HUES64 (cell line): ENCODE measurements around the gene MYCBPAP.
A peak's percentile ranks its signal among the peaks of the same experiment; 100 is the strongest.

ENCODE experiments used
- H3K27ac ChIP-seq: 2 replicates; pipeline ENCODE4 v1.7.0; 2013; ENCODE audit warnings: low read depth, low read length, inconsistent platforms
- H3K27me3 ChIP-seq: 2 replicates; pipeline ENCODE4 v1.6.1; 2013; ENCODE audit warnings: mild to moderate bottlenecking, low read length; ENCODE audit not compliant: insufficient read depth
- H3K36me3 ChIP-seq: 2 replicates; pipeline ENCODE4 v1.6.1; 2013; ENCODE audit warnings: mild to moderate bottlenecking, low read length; ENCODE audit not compliant: insufficient read depth
- H3K4me1 ChIP-seq: 2 replicates; pipeline ENCODE4 v1.6.1; 2013; ENCODE audit warnings: mild to moderate bottlenecking, low read length, moderate library complexity; ENCODE audit not compliant: insufficient read depth
- H3K4me3 ChIP-seq: 2 replicates; pipeline ENCODE4 v1.5.1; 2013; ENCODE audit warnings: mild to moderate bottlenecking, low read length, moderate library complexity
- H3K9ac ChIP-seq: 2 replicates; pipeline ENCODE4 v1.6.1; 2013; ENCODE audit warnings: mild to moderate bottlenecking, low read depth, low read length
- H3K9me3 ChIP-seq: 2 replicates; pipeline ENCODE4 v1.6.1; 2013; ENCODE audit warnings: low read depth, low read length; ENCODE audit not compliant: insufficient read depth
- WGBS: fragments of 150-250, 120-280 bp; methylation state at CpG from one replicate; pipeline ENCODE4 v1.1.7; 2013; ENCODE audit warnings: missing lambda C conversion rate; 5-methylcytosine and 5-hydroxymethylcytosine counted together

Gene MYCBPAP

DNA sequence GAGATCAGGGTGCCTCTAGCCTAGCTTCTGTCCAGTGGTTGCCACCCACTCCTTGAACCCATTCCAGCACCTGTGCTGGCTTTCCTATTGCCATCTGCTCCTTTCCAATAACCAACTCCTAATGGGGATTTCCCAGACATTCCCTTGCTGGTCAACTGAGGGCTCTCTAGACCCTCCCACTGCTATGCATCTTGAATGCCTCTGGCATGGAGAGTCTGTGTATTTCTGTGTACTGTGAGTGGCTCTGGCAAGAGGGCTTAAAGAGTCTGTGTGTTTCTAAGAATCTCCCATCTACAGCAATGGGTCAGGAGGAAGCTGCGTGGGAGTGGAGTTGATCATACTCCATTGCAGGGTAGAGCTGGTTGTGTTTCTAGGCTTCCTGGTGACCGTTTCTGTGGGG is 13.3 kb downstream of the MYCBPAP start:
- H3K4me1 ChIP-seq, result no peaks in the 10 kb centered on the region
- no peak overlapping the region for H3K9ac ChIP-seq
- H3K27me3 ChIP-seq, result no peaks in the 10 kb centered on the region
- WGBS, result 84% methylated on average over 2 of the region's 2 CpGs
- no peaks in the 10 kb centered on the region for H3K36me3 ChIP-seq
- no peak overlapping the region for H3K4me3 ChIP-seq
- H3K9me3 ChIP-seq, result no peaks in the 10 kb centered on the region
- H3K27ac ChIP-seq, result no peak overlapping the region

DNA sequence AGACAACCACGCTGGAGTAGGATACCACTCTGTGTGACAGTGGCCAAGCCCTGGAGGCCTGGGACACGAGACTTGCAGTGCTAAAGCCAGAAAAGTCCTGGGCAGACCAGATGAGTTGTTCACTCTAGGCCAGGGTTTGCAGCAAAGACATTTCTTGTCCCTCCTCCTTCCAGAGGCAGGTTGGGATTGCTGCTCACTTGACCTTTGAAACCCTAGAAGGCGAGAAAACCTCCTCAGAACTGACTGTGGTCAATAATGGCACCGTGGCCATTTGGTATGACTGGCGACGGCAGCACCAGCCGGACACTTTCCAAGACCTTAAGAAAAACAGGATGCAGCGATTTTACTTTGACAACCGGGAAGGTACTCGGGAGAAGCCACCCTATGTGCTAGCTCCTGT is 14.5 kb downstream of the MYCBPAP start:
- H3K9ac ChIP-seq, result no peak overlapping the region
- no peaks in the 10 kb centered on the region for H3K9me3 ChIP-seq
- H3K27me3 ChIP-seq, result no peaks in the 10 kb centered on the region
- H3K27ac ChIP-seq, result no peak overlapping the region
- no peaks in the 10 kb centered on the region for H3K4me1 ChIP-seq
- H3K4me3 ChIP-seq, result no peak overlapping the region
- H3K36me3 ChIP-seq, result no peaks in the 10 kb centered on the region
- 91% methylated on average over 10 of the region's 10 CpGs for WGBS

DNA sequence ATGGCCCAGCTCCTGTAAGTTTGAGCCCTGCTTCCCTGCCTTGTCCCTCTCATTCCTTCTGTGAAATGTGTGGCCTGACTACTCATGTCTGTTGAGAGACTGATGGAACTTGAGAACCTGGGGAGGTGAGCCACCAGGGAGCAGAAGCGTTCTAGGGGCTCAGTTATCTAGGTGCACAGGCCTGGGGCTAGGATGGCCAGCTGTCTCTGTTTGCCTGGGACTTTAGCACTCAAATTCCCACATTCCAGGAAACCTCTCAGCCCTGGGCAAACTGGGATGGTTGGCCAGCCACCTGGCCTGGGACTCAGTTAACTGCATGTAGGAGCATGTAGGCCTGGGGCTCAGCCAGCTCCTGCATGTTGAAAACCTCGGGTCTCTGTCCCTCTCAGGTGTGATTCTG is 15.0 kb downstream of the MYCBPAP start:
- no peaks in the 10 kb centered on the region for H3K4me1 ChIP-seq
- 88% methylated on average over 2 of the region's 2 CpGs for WGBS
- H3K27ac ChIP-seq, result no peak overlapping the region
- no peak overlapping the region for H3K4me3 ChIP-seq
- H3K9ac ChIP-seq, result no peak overlapping the region
- no peaks in the 10 kb centered on the region for H3K36me3 ChIP-seq
- no peaks in the 10 kb centered on the region for H3K9me3 ChIP-seq
- H3K27me3 ChIP-seq, result no peaks in the 10 kb centered on the region

DNA sequence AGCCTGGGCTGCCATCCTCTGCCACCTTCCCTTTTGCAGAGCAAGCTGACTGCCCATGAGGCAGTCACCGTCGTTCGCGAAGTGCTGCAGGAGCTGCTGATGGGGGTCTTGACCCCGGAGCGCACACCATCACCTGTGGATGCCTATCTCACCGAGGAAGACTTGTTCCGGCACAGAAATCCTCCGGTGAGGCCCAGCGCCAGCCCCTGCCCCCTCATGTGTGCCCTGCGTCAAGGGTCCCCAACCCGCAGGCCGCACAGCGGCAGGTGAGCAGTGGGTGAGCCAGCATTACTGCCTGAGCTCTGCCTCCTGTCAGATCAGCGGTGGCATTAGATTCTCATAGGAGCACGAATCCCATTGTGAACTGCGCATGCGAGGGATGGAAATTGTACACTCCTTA is 16.6 kb downstream of the MYCBPAP start:
- Histone ChIP-seq H3K9ac (no peak overlapping the region), H3K4me1 (no peaks in the 10 kb centered on the region), H3K27ac (no peak overlapping the region), H3K27me3 (no peaks in the 10 kb centered on the region), H3K4me3 (no peak overlapping the region), H3K9me3 (no peaks in the 10 kb centered on the region), H3K36me3 (no peaks in the 10 kb centered on the region)
- WGBS, result 95% methylated on average over 18 of the region's 18 CpGs

DNA sequence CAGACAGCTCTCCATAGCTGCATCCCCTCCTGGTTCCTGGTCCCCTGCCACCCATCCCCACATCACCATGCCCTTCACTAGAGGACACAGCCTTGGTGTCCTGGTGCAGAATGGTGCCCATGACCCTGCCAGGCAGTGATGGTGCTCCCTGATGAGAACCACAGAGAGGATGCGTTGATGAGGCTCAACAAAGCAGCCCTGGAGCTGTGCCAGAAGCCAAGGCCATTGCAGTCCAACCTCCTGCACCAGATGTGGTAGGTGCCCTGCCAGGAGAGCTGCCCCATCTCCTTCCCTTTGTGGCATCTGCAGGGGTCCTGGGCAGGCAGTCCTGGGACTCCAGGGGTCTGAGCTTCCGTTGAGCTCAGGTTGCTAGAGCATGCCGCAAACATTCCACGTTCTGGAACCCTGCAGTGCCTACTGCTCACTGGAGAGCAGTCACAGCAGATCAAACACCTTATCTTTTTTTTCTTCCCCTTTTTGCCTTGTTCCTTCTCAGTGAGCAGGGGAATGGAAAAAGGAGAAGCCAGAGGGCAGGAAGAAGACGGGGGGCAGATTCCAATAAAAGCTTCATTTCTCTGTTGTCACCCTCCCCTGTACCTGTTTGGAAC is 19.0 kb downstream of the MYCBPAP start:
- no peaks in the 10 kb centered on the region for H3K36me3 ChIP-seq
- H3K27me3 ChIP-seq, result peaks cover 9% of the 10 kb centered on the region
- WGBS, result 53% methylated on average over 4 of the region's 5 CpGs
- no peak overlapping the region for H3K9ac ChIP-seq
- H3K27ac ChIP-seq, result no peak overlapping the region
- no peaks in the 10 kb centered on the region for H3K9me3 ChIP-seq
- no peak overlapping the region for H3K4me3 ChIP-seq
- H3K4me1 ChIP-seq, result peaks cover 7% of the 10 kb centered on the region; the same call in 1 of the 2 replicates

DNA sequence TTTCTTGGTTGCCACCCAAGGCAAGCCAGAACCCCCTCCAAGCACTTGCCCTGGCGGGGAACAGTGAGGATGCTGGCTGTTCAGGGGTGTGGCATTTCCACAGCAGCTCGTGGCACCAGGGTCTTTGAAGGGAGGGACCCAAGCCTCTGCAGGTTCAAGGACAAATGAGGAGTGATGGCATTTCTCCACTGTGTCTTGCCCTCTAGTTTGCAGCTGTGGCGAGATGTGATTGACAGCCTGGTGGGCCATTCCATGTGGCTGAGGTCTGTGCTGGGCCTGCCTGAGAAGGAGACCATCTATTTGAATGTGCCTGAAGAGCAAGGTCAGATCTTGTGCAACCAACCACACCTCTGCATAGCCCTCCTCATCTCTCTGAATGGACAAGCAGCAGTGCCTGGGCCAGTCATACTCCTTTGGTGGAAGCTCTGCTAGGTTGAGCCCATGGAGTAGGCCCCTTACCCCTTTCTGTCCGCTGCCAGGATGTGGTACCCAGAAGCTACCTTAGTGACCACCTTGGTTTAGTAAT is 19.8 kb downstream of the MYCBPAP start:
- Histone ChIP-seq H3K36me3 (no peaks in the 10 kb centered on the region), H3K4me1 (peaks cover 7% of the 10 kb centered on the region; the same call in 1 of the 2 replicates), H3K9me3 (no peaks in the 10 kb centered on the region), H3K27me3 (peaks cover 17% of the 10 kb centered on the region), H3K4me3 (no peak overlapping the region), H3K27ac (no peak overlapping the region), H3K9ac (no peak overlapping the region)
- 47% methylated on average over 4 of the region's 4 CpGs for WGBS

DNA sequence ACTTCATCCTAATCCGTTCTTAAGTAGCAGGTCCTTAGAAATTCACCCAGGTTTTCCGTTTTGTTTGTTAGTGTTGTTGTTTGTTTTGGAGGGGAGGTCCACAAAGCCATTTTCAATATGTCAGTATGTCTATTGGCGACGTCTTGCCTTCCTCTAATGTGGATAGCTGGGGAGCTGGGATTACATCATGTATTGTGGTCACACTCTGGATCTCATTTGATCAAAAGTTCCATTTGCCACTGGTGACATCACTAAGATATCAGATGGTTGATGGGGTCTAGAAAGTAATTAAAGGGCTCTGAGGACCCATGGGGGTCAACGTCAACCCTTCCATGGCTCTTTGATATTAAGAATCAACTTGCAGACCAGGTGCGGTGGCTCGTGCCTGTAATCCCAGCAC is 21.6 kb downstream of the MYCBPAP start:
- no peak overlapping the region for H3K27ac ChIP-seq
- no peak overlapping the region for H3K4me3 ChIP-seq
- WGBS, result 95% methylated on average over 7 of the region's 7 CpGs
- H3K27me3 ChIP-seq, result peaks cover 35% of the 10 kb centered on the region
- H3K9ac ChIP-seq, result no peak overlapping the region
- peaks cover 7% of the 10 kb centered on the region; the same call in 1 of the 2 replicates for H3K4me1 ChIP-seq
- no peaks in the 10 kb centered on the region for H3K9me3 ChIP-seq
- H3K36me3 ChIP-seq, result no peaks in the 10 kb centered on the region

DNA sequence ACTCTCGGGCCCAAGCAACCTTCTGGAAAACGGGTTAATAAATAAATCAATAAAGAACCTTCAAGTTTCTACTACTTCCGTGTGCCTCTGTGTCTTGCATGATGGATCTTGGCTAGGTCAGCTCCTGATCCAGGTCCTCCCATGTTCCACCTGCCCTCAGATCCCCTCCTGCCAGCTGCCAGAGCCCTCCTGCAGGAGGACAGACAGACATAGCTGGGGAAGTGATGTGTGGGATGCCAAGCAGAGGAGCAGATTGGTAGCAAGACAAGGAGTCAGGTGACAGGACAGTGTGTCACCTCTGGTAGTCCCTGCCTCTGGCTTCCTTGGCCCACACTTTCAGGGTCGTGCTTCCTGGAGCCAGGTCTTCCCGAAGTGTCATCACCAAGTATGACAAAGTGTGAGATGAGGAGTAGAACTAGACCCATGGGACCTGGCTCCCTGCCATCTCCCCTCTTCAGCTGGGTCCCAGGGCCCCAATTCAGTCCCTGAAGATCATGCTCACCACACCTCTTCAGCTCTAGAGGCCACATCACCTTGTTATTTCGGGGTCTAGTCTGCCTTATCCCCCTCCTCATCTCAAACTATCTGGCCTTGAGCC is 23.3 kb downstream of the MYCBPAP start:
- Histone ChIP-seq H3K4me1 (peaks cover 7% of the 10 kb centered on the region; the same call in 1 of the 2 replicates), H3K9me3 (no peaks in the 10 kb centered on the region), H3K4me3 (no peak overlapping the region), H3K27me3 (peaks cover 35% of the 10 kb centered on the region), H3K9ac (no peak overlapping the region), H3K27ac (no peak overlapping the region), H3K36me3 (no peaks in the 10 kb centered on the region)
- WGBS, result 84% methylated on average over 6 of the region's 6 CpGs

DNA sequence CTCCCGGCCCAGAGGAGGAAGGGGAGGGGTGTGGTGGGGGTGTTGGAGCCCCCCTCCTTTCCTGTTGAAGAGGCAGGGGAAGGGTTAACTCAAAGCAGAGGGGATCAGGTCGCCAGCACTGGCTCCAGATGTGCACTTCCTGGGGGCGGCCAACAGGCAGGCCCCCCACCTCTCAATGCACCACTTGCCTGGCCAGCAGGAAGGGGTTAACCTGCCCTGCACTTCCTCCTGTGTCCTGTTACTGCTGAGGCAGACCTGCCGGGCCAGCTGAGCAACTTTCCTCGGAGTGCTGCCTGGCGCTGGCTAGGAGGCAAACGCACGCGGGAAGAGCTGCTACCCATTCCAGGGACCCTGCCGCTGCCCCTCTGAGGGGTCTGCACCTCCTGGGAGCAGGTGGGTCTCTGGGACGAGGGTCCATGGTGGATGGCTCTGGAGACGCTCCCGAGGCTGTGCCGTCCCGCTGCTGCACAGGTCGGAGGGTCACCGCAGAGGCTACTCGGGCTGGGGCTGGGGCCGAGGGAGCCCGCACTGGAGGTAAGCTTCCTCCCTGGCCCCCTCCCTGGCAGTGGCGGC is 24.3 kb downstream of the MYCBPAP start, which contains the start of gene EPN3:
TSS of gene EPN3 (plus strand) at position 284 of the 573 bp plus-strand sequence. CDS start 3,822 bp downstream, outside the sequence.
- peaks cover 7% of the 10 kb centered on the region; the same call in 1 of the 2 replicates for H3K4me1 ChIP-seq
- H3K27me3 ChIP-seq, result peaks cover 35% of the 10 kb centered on the region
- H3K9ac ChIP-seq, result peak within 1 kb of the TSS; percentile 37
- H3K27ac ChIP-seq, result no peak within 1 kb of the TSS
- H3K36me3 ChIP-seq, result no peaks in the 10 kb centered on the region
- peak within 1 kb of the TSS; percentile 67 for H3K4me3 ChIP-seq
- no peaks in the 10 kb centered on the region for H3K9me3 ChIP-seq
- under 1% methylated on average over 20 of the region's 21 CpGs for WGBS

DNA sequence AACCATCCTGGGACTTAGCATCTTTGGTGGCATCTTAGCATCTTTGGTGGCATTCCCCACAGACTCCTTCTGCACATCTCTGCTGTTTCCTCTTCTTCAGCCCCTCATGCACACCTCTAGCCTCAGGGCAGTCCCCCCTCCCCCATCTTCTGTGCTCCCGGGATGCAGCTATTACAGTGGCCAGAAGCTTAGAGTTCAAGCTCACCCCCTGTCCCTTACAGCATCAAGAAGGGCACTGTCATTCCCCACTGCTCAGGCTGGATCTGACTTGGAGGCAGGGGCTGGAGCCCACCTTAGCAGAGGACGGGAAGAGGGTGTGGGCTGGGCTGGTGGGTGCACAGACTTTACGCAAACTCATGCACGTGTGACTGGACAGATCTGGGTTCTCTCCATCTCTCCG is 24.9 kb downstream of the MYCBPAP start:
- Histone ChIP-seq H3K27me3 (peaks cover 35% of the 10 kb centered on the region), H3K36me3 (no peaks in the 10 kb centered on the region), H3K9ac (no peak overlapping the region), H3K27ac (no peak overlapping the region), H3K4me3 (peak overlapping the region; percentile 67), H3K9me3 (no peaks in the 10 kb centered on the region), H3K4me1 (peaks cover 7% of the 10 kb centered on the region; the same call in 1 of the 2 replicates)
- WGBS, result 16% methylated on average over 5 of the region's 5 CpGs

DNA sequence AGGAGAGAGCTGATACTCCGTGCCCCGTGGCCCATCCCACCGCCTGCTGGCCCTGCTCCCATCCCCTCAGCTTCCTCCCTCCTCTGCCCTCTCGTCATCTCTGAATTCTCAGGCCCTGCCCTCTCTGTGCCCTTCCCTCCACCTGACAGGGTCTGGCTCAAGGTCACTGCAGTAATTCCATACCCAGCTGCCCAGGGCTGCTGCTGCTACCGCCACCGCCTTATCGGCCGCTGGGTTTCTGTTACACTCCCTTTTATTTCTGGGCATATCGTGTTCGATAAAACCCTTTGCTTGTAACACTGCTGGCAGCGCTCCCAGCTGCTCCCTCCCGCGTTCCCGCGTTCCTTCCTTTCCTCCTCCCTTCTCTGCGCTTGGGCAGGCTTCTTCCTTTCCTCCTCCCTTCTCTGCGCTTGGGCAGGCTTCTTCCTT is 25.5 kb downstream of the MYCBPAP start:
- WGBS, result 3% methylated on average over 17 of the region's 17 CpGs

More for the DNA sequence above, 25.5 kb downstream of the MYCBPAP start:
- Histone ChIP-seq H3K27ac (no peak overlapping the region), H3K36me3 (no peaks in the 10 kb centered on the region), H3K4me1 (peaks cover 7% of the 10 kb centered on the region; the same call in 1 of the 2 replicates), H3K9ac (no peak overlapping the region), H3K9me3 (no peaks in the 10 kb centered on the region), H3K4me3 (peak overlapping the region; percentile 67), H3K27me3 (peaks cover 35% of the 10 kb centered on the region)
